HG03469 (cell line): Measurements from ENCODE around the gene ZDHHC14.

Experiments used
- ATAC-seq: cut with Tn5 transposase; IDR thresholded peaks from one replicate; pipeline ENCODE4 v1.9.1; 2021; ENCODE audit warnings: mild to moderate bottlenecking, moderate library complexity, moderate number of reproducible peaks; ENCODE audit not compliant: unreplicated experiment

Gene ZDHHC14

DNA sequence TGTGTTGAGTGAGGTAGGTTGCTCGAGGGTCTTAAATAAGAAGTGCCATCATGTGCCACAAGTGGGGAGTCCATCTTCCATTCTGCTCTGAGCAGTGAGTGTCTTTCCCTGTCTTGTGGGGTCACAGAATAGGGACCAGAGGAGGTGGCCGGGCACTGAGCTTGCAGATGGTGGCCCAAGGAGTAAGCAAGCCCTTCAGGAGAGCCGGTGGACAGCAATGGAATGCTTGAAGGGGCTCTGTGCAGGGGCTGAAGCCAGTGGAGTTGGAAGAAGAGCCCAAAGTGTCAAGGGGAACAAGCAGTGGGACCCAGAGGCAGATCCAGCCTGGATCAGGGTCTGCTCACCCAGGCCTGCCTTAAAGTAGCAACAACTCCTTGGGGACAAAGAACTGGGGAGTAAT lies 228.6 kb downstream of the ZDHHC14 start:
- ATAC-seq, result no peak

DNA sequence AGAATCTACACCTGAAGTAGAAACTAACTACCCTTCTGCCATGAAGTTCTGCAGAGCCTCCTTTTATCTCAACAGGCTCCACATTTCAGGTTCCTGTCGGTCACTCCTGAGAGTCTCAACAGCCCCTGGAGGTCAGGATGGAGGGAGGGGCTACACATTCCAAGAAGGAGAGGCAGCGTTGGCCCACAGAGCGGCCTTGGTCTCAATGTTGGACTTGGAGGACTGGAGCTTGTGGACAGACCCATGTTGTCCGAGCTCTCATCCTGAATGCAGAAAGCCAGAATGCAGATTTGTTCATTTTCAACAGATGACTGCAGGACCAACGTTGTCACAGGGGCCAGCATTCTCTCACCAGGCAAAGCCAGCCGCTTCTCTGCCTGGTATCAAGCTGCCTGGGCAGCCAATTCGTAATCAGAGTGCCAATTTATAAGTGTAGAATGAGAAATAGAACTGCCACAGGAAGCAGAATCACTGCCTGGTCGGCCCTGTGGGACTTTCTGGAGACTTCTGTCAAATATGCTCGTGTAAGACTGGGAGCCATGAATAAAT lies 229.5 kb downstream of the ZDHHC14 start:
- ATAC-seq, result no peak

DNA sequence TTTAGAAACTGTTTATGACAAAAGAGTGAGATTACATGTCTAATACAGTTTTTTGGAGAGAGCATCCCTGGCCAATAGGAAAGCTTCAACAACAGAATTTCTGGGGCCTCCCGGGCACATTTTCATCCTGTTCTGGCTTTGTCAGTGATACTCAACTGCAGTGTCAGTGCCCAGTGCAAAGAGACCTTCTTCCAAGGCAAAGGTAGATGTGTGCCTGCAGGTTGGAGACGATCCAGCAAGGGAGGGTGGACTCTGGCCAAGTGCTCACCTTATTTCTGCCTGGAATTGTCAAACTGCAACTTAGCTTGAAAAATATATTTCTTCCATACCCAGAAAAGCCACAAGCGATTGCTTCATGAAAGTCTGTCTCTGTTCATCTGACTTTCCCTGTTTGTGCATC lies 230.4 kb downstream of the ZDHHC14 start:
- ATAC-seq, result no peak

DNA sequence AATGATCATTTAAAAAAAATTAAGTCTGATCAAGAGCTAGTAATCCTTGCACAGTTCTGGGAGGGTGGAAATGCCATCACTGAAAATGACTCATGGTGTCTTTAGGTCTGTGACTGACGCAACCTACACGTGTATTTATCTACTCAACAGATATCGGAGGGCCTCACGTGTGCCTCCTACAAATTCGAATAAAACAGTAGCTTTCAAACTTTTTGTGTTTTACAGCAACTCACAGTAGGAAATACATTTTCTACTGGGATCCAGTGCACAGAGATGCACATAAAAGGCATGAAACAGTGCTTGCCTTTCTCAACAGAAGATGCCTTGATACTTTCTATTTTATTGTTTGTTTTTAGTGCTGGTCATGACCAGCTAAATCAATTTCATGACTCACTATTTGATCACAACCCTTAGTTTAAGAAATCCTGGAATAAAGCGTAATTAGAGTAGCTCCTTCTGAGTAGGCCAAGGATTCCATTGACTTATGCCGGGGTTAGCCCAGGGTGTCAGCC lies 232.1 kb downstream of the ZDHHC14 start:
- no peak for ATAC-seq

DNA sequence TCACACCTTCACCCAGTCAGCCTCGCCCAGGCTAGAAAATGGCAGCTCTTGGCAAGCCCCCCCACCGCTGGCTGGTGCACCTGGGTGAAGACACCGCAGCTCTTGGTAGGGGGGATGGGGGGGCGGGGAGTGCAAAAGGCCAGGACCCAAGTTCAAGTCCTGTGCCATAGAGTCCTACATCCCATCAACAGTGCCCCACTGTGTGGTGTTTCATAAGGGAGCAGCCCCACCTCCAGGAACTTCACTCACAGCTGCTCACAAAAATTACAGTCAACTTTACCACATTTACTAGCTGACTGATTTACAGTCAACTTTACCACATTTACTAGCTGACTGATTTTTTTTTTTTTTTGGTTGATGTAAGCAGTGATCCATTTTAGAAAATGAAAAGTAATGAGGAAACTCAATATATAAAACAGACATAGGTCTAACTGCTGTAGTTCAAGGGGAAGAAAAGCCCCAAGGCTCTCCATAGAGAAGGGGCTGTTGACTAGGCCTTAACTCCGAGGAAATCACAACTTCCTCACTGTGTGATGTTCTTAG lies 233.1 kb downstream of the ZDHHC14 start:
- no peak for ATAC-seq

DNA sequence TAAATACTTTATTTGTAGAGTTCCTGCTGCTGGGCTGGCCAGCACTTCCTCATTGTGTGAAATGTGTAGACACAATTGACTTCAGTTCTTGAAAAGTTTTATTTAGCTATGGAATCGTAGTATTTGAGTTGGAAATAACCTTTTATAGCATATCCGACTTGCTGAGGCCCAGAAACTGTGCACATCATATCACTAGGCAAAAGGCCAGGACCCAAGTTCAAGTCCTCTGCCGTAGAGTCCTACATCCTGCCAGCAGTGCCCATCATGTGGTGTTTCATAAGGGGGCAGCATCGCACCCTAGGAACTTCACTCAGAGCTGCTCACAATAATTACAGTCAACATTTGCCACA lies 234.4 kb downstream of the ZDHHC14 start:
- ATAC-seq, result no peak

DNA sequence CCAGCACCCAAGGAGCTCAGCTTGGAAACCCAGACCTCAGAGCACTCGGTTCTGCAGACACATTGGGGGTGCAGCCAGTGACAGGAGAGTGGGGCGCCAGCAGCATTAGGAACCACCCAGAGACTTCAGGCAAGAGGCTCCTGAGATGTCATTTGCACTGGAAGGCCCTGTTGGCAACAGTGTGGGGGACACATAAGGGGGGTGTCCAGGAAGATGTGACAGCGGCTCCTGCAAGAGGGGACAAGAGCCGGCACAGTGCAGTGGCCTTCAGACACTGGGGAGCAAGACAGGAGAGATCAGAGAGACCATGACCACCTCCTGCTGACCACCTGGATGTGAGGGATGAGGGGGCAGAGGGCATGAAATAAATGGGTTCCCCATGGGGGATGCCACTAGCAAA lies 235.0 kb downstream of the ZDHHC14 start:
- no peak for ATAC-seq

DNA sequence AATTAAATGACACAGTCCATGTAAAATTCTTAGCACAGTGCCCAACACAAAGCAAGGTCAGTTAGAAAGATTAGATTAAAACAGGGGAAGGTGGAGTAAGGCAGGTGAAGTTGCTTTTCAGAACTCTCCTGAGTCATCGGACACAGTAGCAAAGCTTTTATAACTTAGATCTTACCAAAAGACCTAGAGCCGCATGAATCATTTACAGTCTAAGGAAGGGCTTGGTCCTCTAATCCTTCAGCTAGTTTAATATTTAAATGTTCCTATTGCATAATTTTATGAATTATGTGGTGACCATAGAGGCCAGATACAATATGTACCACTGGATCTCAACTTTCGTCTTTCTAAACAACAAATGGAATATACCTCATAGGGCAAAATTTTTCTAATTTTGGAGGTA lies 240.0 kb downstream of the ZDHHC14 start:
- ATAC-seq, result no peak

DNA sequence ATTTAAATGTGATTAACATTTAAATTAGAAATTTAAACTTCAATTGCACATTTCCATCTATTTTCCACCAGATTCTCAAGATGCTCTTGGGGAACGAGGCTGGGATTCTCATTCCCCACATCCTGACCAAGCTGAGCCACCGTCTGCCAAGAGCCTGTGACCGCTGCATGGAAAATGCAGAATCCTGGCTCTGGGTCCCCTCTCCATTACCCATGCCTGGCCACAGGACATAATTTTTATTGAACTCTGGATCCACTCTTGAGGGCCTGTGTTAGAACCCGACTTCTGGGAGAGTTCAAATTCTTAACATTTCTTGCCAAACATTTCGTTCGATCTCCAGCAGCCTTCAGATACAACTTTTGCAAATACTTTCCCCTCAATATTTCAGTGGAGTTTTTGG lies 240.4 kb downstream of the ZDHHC14 start:
- ATAC-seq, result no peak

DNA sequence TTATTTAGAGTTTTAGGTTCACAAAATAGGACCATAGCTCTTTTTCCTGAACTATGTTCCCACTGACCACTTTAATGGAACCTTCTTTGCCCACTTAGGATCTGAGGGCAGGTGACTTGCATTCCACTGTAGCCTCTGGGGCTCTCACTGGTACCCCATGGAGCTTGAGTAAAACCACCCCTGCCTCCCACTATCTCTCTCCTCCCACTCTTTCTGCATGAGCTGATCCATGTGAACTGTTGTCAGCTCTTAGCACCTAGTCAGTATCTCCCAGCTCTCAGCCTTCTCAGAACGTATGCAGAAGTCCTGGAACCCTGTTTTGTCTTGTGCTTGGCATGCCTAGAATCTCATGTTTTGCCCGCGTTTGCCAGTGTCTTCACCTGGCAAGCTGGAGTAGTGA lies 241.4 kb downstream of the ZDHHC14 start:
- ATAC-seq, result no peak

DNA sequence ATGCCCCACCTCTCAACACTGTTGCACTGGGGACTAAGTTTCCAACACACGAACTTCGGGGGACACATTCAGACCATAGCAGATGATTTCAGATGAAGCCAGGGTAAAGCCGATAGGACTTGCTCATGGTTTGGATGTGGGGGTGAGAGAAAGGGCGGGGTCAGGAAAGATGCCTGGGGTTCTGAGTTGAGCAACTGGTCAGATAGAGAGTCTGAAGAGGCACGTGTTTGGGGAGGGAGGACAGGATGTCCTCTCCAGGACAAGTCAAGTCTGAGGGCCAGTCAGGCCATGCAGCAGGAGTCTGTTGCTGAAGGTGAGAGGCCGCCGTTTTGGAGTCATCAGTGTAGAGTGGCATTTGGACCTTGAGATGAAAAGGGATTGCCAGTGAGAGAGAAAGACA lies 244.1 kb downstream of the ZDHHC14 start:
- no peak for ATAC-seq

DNA sequence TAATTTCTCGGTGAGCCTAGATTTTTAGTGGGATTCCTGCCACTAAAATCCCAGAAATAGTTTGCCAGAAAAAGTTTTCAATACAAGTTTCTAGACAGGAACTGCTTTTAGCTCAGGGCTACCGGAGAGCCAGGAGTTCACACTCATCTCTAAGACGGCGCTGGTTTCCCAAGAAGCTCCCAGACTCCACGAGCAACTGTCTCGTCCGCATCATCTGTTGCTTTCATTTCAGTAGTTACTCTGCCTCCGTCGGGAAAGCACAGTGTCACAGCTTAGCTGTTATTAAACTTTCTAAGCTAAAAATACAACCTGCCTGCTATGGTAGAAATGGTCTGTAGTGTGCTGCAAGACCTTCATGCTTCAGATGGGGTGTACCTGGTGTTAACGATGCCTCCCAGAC lies 244.8 kb downstream of the ZDHHC14 start:
- ATAC-seq, result no peak

DNA sequence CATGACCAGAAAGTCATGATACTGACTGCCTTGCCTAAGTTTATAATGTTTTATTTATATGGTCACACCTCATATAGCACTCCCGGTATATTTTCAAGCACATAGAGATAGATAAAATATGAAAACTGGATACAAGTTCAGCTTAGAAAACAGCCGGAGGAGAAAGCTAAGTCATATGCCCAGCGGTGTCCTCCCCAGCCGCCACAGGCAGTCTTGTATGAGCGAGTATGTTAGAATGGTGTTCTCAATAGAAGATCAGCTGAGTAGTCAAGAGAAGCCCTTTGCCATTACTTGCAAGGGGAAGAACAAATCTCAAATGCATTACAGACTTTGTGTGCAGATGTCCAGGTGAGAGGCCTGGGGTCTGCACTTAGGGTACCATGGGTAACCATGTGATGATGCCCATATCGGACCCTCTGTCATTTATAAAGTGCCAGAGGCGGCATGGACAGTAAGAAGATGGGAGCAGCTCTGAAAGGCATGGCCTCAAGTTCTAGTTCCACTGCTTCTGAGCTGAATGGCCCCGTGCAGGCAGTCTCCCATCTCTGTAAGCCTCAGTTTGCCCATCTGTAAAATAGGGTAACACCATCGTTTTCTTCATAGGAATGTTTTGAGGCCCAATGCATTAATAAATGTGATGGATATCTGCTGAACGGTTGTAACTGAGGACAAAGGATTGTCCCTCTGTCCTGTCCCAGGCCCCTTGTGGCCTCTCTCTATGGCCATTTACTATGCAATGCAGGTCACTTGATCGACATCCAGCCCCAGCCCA lies 246.4 kb downstream of the ZDHHC14 start:
- no peak for ATAC-seq

DNA sequence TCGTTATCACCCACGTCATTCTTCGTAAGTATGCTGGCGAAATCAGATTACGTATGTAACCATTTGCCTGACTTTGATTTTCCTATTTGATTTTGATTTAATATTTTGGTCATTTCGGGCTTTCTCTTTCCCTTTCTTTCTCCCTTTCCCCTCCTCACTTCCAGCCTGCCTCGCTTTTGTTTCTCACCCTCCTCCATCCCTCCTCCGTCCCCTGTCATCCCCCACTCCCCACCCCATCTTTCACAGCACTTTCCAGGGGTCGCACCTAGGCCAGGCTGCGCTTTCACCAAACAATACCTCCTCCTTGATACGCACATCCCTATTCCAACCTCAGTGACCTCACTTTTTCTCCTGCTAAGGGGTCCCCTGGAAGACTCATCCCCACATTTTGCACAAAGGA lies 247.5 kb downstream of the ZDHHC14 start:
- ATAC-seq, result no peak

DNA sequence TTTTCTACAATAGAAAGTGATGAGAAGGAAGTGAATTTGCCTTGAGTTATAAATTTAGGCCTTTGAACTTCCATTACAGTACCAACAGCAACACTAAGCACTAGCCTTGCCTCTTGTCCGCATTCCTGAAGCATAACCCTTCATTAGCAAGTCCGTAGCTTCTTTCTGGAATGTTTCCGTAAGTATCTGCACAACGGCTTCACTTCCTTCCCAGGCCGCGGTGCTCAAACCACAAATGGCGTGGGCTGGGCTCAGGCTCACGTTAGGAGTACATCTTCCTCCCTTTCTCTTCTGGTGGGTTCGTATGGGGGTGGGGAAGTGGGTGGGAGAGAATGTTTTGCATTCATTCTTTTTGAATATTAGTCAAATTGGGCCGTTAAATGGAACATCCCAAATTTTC lies 248.2 kb downstream of the ZDHHC14 start:
- ATAC-seq, result no peak

DNA sequence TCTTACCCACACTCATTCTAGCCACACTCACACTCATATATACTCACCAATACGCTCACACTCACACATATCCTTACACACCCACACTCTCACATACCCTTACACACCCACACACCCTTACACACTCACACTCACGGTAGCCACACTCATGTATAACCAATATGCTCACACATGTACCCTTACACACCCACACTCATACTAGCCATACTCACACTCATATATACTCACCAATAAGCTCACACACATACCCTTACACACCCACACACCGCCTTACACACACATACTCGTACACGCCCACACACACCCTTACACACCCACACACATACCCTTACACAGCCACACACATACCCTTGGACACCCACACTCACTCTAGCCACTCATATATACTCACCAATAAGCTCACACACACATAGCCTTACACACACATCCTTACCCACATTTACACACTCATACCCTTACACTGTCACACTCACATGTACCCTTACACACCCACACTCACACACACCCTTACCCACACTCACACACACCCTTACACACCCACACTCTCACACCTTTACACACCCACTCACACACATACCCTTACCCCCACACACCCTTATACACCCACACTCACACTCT lies 249.6 kb downstream of the ZDHHC14 start:
- no peak for ATAC-seq

DNA sequence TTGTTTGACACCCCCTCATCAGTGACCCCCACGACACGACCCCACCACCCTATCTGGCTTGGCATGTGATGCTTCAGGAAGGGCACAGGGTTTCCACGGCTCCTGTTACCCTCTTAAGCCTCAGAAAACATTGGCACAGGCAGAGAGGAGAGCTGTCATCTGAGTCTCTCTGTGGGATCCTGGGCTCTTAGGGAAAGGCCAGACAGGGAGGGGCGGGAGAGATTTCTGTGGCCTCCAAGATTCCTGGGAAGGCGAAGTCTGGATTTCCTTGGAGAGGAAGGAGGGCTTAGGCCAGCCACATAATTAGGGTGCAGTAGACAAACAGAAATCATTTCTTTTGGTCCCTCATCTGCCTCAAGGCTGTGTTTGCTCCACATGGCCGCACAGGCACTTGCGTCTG lies 250.4 kb downstream of the ZDHHC14 start:
- no peak for ATAC-seq

DNA sequence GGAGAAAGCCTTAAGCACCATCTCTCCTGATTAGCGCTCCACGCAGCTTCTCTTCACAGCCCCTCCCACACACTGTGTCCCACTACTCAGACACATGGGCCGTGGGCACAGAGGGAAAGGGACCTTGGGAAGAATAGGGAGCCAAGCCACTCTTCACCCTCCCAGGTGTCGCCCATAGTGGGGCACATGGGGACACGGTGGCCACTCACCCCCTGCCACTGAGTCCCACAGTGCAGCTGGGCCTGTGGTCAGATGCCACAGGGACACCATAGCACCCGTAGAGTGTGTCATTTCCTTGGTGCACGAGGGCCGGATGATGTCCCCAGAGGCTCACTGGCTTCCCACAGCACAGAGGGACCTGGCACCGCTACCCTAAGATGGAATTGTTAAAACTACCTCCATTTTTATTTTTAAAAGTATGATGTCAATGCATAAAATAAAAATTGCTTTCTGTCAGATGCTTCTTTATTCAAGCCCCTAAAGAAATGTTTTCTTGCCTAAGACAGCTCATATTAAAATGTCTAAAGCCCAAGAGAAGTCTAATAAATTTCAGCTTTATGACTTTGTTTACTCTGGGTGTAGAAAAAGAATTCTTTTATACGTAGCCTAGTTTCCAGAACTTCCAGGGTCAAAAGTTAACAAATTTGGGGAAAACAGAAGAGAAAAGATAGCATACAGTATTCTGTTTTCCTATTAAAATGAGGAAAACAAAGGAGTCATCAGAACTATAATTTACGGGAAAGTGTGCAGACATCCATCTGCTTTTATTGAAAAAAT lies 251.0 kb downstream of the ZDHHC14 start:
- ATAC-seq, result no peak

DNA sequence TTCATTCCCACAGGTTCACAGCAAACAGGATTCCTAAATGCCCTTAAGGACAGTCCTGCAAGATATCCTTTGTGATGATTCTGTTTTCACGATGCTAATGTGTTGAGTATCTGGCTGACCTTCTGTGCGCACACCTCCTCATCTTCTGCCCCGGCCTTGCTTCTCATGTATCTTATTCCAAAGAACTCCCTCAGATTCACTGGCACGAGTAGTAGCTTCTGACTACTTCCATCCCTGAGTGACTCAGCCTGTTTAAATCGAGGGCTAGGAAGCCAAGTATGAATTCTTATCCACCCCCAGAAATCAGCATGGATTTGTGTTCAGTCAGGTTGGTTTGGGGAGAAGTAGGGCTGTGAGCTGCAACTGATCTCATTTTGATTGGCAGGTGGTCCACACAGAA lies 251.8 kb downstream of the ZDHHC14 start:
- ATAC-seq, result no peak

DNA sequence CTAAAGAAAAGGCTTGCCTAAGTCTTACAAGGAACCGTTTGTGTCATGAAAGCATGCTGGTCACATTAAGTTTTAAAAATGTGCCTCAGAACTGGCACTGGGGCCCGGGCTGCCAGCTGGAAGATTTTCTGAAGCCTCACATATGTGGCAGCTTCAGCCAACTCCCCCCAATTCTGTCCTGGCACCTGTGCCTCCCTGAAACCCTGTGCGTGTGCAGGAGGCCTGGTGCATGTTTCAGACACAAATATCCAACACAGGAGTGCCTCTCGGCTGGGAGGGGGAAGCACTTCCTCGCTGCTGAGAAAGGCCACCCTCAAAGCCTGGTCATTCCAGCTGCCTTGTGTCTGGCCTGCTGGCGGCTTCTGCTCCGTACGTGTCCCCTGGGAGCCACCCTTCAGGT lies 253.6 kb downstream of the ZDHHC14 start:
- no peak for ATAC-seq
